SK-N-MC (cell line): Measurements from ENCODE around the gene NRARP.

Experiments
- EZH2 ChIP-seq: fragments of 200-600 bp; sonication (generic); IDR thresholded peaks from one replicate; pipeline ENCODE4 v1.6.1; 2017; ENCODE audit warnings: antibody characterized with exemption
- POLR2AphosphoS5 ChIP-seq: IDR thresholded peaks from 2 replicates; pipeline ENCODE4 v1.6.1; 2012; ENCODE audit warnings: mild to moderate bottlenecking, low read depth, low read length, borderline replicate concordance

- TF ChIP-seq POLR2AphosphoS5 (no peak), EZH2 (no peak)
Measured at GRCh38 chr9:137266162-137266527, 35.9 kb downstream of the NRARP start.
